K562 (cell line): ENCODE measurements around the gene VPS9D1.

ENCODE experiments used
- POLR2AphosphoS2 ChIP-seq: IDR thresholded peaks from 2 replicates; pipeline ENCODE4 v1.6.1; 2012; ENCODE audit warnings: low read length, improper control_type of control experiment
- SMARCA4 ChIP-seq: fragments of 450-650 bp; IDR thresholded peaks from 2 replicates; pipeline ENCODE4 v1.6.1; 2016

DNA sequence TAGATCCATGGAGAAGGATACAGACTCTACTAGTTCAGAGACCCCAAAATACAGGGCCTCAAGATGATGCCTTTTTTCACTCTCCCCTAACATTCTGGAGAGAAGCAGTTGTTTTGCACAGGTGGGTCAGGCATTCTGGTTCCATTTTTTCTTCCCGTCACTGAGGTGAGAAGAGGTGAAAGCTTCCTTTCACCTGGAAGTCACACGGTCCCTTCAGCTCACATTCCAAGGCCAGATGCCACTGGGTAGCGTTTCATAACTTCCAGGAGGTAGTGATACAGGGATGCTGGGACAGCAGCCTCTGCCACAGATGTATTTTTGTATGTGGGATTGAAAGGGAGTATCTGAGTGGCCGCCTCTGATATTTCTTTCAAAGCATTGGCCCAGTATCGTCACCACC lies 32.3 kb downstream of the VPS9D1 start:
- no peak for TF ChIP-seq POLR2AphosphoS2
- no peak for TF ChIP-seq SMARCA4
